Activated naive CD8-positive, alpha-beta T cell (primary cell): ENCODE results near the gene CCL25.

ENCODE experiments used
- H3K27ac Mint-ChIP-seq: one replicate; pipeline ENCODE4 v1.8.0; 2021; ENCODE audit warnings: mixed read lengths
- H3K27me3 Mint-ChIP-seq: one replicate; pipeline ENCODE4 v1.8.0; 2021; ENCODE audit warnings: mixed read lengths
- H3K36me3 Mint-ChIP-seq: one replicate; pipeline ENCODE4 v1.8.0; 2021; ENCODE audit warnings: mixed read lengths
- H3K4me1 Mint-ChIP-seq: one replicate; pipeline ENCODE4 v1.8.0; 2021; ENCODE audit warnings: low read depth, mixed read lengths
- H3K4me3 Mint-ChIP-seq: one replicate; pipeline ENCODE4 v1.8.0; 2021; ENCODE audit warnings: mild to moderate bottlenecking, mixed read lengths
- H3K9me3 Mint-ChIP-seq: one replicate; pipeline ENCODE4 v1.8.0; 2021; ENCODE audit warnings: low read depth, mixed read lengths

The CCL25 gene

GRCh38 chr19:8108560-8109445 lies 56.2 kb downstream of the CCL25 start:
- Mint-ChIP-seq H3K4me1 (no peaks in the 10 kb centered on the region), H3K4me3 (no peak overlapping the region), H3K36me3 (no peaks in the 10 kb centered on the region), H3K27ac (no peak overlapping the region), H3K9me3 (no peaks in the 10 kb centered on the region), H3K27me3 (peaks cover 5% of the 10 kb centered on the region)

DNA sequence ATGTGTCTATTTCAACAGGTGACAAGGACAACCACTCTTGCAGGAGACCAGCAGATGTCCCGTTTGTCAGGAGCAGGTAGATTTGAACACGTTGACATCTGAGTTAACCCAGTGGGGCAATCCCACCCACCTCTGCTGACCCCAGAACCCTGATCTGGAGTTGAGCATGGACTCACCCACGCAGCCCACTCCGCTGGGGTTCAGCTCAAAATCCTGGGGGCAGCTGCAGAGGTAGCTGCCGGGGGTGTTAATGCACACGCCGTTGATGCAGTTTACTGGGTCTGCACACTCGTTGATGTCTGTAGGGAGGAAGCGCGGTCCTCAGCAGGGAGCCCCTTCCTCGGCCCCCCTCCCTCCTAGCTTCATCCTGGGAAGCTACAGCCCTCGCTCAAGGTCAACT lies 56.9 kb downstream of the CCL25 start:
- no peaks in the 10 kb centered on the region for H3K9me3 Mint-ChIP-seq
- no peaks in the 10 kb centered on the region for H3K4me1 Mint-ChIP-seq
- H3K27me3 Mint-ChIP-seq = peaks cover 5% of the 10 kb centered on the region
- H3K27ac Mint-ChIP-seq = no peak overlapping the region
- no peaks in the 10 kb centered on the region for H3K36me3 Mint-ChIP-seq
- H3K4me3 Mint-ChIP-seq = no peak overlapping the region

DNA sequence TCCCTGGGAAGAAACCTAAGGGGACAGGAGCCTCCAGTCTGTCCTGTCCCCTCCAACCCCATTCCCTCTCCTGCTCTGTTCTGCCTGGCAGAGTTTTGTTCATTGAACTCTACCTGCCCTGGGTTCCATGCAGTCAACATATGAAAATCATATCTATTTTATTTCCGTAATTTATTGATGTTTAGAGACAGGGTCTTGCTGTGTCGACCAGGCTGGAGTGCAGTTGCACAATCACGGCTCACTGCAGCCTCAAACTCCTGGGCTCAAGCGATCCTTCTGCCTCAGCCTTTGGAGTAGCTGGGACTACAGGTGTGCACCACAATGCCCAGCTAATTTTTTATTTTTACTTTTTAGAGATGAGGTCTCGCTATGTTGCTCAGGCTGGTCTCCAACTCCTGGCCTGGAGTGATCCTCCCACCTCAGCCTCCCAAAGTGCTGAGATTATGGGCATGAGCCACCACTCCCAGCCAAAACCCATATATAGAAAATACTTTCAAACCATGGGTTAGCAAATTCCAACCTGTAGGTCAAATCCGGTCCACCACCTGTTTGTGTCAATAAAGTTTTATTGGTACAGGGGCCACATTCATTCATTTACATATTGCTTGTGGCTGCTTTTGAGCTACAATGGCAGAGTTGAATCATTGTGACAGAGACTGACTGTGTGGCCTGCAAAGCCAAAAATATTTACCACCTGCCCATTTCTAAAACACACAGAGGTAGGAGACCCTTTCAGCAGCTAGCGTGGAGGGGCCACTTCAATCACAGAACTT lies 57.5 kb downstream of the CCL25 start:
- H3K4me3 Mint-ChIP-seq = no peak overlapping the region
- no peaks in the 10 kb centered on the region for H3K36me3 Mint-ChIP-seq
- peaks cover 5% of the 10 kb centered on the region for H3K27me3 Mint-ChIP-seq
- H3K4me1 Mint-ChIP-seq = no peaks in the 10 kb centered on the region
- no peaks in the 10 kb centered on the region for H3K9me3 Mint-ChIP-seq
- H3K27ac Mint-ChIP-seq = no peak overlapping the region

GRCh38 chr19:8110931-8111330 lies 58.4 kb downstream of the CCL25 start:
- Mint-ChIP-seq H3K9me3 (no peaks in the 10 kb centered on the region), H3K27ac (no peak overlapping the region), H3K4me3 (no peak overlapping the region), H3K36me3 (no peaks in the 10 kb centered on the region), H3K27me3 (peaks cover 5% of the 10 kb centered on the region), H3K4me1 (no peaks in the 10 kb centered on the region)

DNA sequence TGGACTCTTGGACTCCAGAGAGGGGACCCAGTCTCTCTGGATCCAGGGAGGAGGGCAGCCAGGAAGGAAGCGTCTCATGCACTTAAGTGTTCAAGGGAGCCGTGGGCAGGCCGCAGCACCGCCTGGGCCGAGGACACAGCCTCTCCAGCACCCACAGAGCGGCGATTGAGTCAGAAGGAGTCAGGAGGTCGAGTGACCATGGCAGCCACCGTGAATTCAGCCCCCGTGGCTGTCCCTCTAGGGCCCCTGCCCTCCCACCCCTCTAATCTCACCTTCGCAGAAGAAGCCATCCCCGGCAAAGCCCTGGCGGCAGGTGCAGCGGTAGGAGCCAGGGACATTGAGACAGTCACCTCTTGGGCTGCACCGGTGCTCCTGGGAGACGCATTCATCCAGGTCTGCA lies 58.8 kb downstream of the CCL25 start:
- no peaks in the 10 kb centered on the region for H3K4me1 Mint-ChIP-seq
- H3K27ac Mint-ChIP-seq = no peak overlapping the region
- H3K4me3 Mint-ChIP-seq = no peak overlapping the region
- H3K9me3 Mint-ChIP-seq = no peaks in the 10 kb centered on the region
- peaks cover 5% of the 10 kb centered on the region for H3K27me3 Mint-ChIP-seq
- no peaks in the 10 kb centered on the region for H3K36me3 Mint-ChIP-seq
